HG03064 (cell line): ENCODE results near the gene NLRP11.
"Not testable (repeated sequence)": the region's sequence is repeated elsewhere in the genome, so short reads cannot be mapped to it uniquely, and the experiment has no call there.

Experiments
- ATAC-seq: cut with Tn5 transposase; IDR thresholded peaks from one replicate; pipeline ENCODE4 v1.9.1; 2021; ENCODE audit warnings: low read depth; ENCODE audit not compliant: unreplicated experiment

NLRP11 gene

GRCh38 chr19:55781112-55781511 is 50.7 kb downstream of the NLRP11 start:
- ATAC-seq = no peak

- ATAC-seq = no peak
Observed at GRCh38 chr19:55778331-55778730, 53.5 kb downstream of the NLRP11 start.

GRCh38 chr19:55777528-55777927 is 54.3 kb downstream of the NLRP11 start:
- no peak for ATAC-seq

DNA sequence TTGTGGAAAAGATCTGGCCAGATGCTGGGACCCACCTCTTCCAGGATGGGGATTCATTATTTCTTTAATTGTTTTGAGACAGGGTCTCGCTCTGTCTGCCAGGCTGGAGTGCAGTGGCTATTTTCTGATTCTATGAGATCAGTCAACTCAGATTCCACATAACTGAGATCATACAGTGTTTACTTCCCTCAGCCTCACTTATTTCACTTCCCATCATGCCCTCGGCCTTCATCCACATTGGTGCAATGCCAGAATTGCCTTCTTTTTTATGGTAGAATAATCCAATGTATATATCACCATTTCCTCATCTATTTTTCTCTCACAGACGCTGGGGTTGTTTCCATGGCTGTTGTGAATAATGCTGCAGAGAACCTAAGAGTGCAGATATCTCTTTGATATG is 62.2 kb downstream of the NLRP11 start:
- ATAC-seq = not testable (repeated sequence)

GRCh38 chr19:55768818-55769217 is 63.0 kb downstream of the NLRP11 start, which contains the start of gene RFPL4AL1:
Gene RFPL4AL1, plus strand, starts transcription at chr19:55769118. Its CDS starts 2,687 bp downstream, at chr19:55771805.
- ATAC-seq = not testable (repeated sequence)

DNA sequence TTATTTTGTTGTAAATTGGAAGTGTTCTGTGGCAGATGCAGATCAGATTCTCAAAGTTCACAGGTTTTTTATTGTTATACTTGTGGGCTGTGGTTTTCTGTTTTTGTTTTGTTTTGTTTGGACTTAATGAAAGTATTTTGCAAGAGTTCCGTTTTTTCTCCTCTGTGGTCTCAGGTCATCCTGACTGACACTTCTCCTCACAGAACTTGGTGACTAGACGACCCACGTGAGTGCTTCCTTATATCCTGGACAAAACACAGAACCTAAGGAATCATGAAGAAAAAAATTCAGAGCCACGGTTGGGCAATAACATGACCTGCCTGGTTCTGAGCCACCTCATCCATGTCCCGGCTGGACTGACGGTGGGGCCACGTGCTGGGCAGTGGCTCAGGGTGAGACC is 65.3 kb downstream of the NLRP11 start:
- ATAC-seq = no peak

DNA sequence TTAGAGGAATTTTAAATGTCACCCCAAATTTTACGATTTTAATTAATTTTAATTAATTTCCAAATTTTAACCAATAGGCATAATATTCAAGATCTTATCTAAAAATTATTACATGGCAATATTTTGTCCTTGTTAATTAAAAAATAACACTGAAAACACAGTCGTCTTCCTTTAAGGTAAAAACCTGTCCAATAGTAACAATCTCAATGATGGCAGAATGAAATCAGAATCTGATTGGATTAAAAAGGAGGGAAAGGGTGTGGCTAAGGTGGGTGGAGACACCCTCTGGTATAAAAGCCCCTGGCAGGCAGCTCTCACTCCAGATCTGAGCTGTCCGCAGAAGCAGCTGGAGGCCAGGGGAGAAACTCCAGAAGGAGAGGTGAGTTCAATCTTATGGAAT is 73.0 kb downstream of the NLRP11 start, which contains the start of gene RFPL4A:
Gene RFPL4A, plus strand, starts transcription at position 301 of the 400 bp plus-strand sequence. CDS start 2,704 bp downstream, outside the sequence.
- ATAC-seq = not testable (repeated sequence)

- ATAC-seq = not testable (repeated sequence)
Observed at GRCh38 chr19:55756808-55757207, 75.0 kb downstream of the NLRP11 start.

- ATAC-seq = no peak
Observed at GRCh38 chr19:55753401-55753800, 78.4 kb downstream of the NLRP11 start.

GRCh38 chr19:55750715-55751114 is 81.1 kb downstream of the NLRP11 start:
- no peak for ATAC-seq

DNA sequence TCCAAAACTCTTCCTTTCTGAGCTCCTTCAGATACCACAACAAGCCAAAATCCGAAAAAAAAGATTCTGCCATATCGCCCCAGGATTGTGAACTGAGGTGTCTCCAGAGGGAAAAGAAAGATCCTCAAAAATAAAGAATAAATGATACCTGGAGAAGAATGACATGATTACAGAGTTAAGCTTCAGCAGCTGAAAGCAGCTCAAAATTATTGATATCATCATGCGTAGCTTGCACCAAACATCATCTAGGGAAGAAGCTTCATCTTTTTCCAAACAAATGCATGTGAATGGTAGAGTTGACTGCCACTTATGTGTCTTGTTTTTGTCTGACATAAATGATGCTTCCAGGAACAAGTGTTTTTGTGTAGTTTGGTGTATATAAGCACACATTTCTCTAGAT is 93.5 kb downstream of the NLRP11 start, which contains the start of gene NLRP9:
Gene NLRP9, minus strand, starts transcription at position 101 of the 400 bp plus-strand sequence. Its CDS starts 28 bp downstream, at position 73.
- no peak for ATAC-seq
